K562 (cell line): ENCODE results near the gene SPDYE17.
"Not testable (repeated sequence)": the region's sequence is repeated elsewhere in the genome, so short reads cannot be mapped to it uniquely, and the experiment has no call there.

ENCODE experiments used
- ZNF586 ChIP-seq: fragments of 450-650 bp; formaldehyde crosslinking; conservative IDR thresholded peaks from 2 replicates; pipeline ENCODE4 v1.4.0; 2020; ENCODE audit warnings: mild to moderate bottlenecking, moderate library complexity
- TF ChIP-seq, protein P1 (sequence below), 3 experiments: IDR thresholded peaks in 2 of 3; conservative IDR thresholded peaks in 1 of 3; 2 replicates each; pipeline ENCODE4 v1.5.1; 2011 to 2012; ENCODE audit warnings: low read length in 3 of 3, mild to moderate bottlenecking in 3 of 3, control low read depth in 2 of 3, improper control_type of control experiment in 1 of 3, inconsistent platforms in 1 of 3, low read depth in 1 of 3, mixed read lengths in 1 of 3, moderate library complexity in 1 of 3; ENCODE audit not compliant: insufficient read depth in 2 of 3

DNA sequence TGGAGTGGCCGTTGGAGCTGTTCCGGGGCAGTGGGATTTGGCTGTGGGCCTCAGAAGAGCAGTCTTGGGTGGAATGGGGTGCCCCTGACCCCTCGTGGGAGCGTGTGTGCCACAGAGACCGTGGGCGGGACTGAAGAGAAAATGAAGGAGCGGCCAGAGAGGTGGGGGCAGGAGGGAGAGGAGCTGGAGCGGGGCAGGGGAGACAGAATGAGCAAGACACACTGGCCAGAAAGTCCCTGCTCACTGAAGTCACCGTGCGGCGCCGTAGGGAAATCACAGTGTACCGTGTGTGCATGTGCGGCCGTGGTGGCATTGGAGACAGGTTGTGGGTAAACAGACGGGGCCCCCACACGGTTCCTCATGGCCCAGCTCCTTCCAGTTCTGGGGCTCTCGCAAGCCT lies 40.0 kb downstream of the SPDYE17 start:
- not testable (repeated sequence) for TF ChIP-seq ZNF586 (CRISPR knock-in tag)
- TF ChIP-seq, protein P1, sequence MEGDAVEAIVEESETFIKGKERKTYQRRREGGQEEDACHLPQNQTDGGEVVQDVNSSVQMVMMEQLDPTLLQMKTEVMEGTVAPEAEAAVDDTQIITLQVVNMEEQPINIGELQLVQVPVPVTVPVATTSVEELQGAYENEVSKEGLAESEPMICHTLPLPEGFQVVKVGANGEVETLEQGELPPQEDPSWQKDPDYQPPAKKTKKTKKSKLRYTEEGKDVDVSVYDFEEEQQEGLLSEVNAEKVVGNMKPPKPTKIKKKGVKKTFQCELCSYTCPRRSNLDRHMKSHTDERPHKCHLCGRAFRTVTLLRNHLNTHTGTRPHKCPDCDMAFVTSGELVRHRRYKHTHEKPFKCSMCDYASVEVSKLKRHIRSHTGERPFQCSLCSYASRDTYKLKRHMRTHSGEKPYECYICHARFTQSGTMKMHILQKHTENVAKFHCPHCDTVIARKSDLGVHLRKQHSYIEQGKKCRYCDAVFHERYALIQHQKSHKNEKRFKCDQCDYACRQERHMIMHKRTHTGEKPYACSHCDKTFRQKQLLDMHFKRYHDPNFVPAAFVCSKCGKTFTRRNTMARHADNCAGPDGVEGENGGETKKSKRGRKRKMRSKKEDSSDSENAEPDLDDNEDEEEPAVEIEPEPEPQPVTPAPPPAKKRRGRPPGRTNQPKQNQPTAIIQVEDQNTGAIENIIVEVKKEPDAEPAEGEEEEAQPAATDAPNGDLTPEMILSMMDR (IDR thresholded peaks at IDR 0.05 in 2 of 3, conservative IDR thresholded peaks at IDR 0.05 in 1 of 3; ENCODE audit: insufficient read depth in 2 of 3, low read depth in 1 of 3, low read length in 3 of 3), result not testable (repeated sequence)
